H7 (cell line): ENCODE measurements around the gene CREB5. TPM values are rescaled to one million over a fixed set of nuclear protein-coding genes. Genes with fewer than 3 reads are reported as not detected.

ENCODE experiments used
- DNase-seq: peaks from one replicate; pipeline ENCODE4 v3.0.0; 2012
- H3K27me3 ChIP-seq: 2 replicates; pipeline ENCODE4 v1.6.0; 2011; ENCODE audit warnings: mild to moderate bottlenecking, low read length; ENCODE audit not compliant: control insufficient read depth, insufficient read depth
- H3K36me3 ChIP-seq: replicated peaks from 2 replicates; pipeline ENCODE4 v1.5.1; 2011; ENCODE audit warnings: low read length; ENCODE audit not compliant: control insufficient read depth, insufficient read depth
- H3K4me3 ChIP-seq: 2 replicates; pipeline ENCODE4 v1.5.1; 2011; ENCODE audit warnings: low read depth, mild to moderate bottlenecking, control low read depth, low read length, moderate library complexity; ENCODE audit not compliant: insufficient read depth
- total RNA-seq: library from RNA; depleted of rRNA; stranded (reverse); fragments of >200 nt; shearing (Covaris generic); gene quantifications from 2 replicates; pipeline ENCODE4 v1.2.3, GENCODE V29; 2014

Gene CREB5
- total RNA-seq, 1 experiment from 2014 or later: 1.8 TPM

- DNase-seq: peak; percentile 9
- Histone ChIP-seq H3K27me3 (no peaks in the 10 kb centered on the region), H3K36me3 (no peaks in the 10 kb centered on the region), H3K4me3 (no peak overlapping the region)
Observed at GRCh38 chr7:28623863-28624262, 211.5 kb downstream of the CREB5 start.

DNA sequence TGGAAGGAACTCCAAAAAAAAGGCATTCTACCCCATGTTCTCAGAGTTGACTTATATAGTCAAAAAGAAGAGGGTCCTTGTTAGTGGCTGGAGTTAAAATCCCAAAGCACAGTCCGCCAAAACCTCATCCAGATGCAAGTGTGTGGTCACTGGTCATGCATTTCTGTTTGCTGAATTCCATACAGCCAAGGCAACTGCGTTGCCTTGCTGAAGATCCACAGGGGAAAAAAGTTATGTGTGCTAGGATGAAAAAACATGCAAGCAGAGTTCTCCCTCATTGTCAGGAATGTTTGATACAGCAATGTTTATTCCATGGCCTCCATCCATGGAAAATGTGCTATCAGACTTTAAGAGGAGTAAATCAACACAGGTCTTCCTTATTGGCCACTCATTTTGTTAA is 213.1 kb downstream of the CREB5 start:
- H3K4me3 ChIP-seq: no peak overlapping the region
- no peaks in the 10 kb centered on the region for H3K36me3 ChIP-seq
- no peak for DNase-seq
- no peaks in the 10 kb centered on the region for H3K27me3 ChIP-seq

DNA sequence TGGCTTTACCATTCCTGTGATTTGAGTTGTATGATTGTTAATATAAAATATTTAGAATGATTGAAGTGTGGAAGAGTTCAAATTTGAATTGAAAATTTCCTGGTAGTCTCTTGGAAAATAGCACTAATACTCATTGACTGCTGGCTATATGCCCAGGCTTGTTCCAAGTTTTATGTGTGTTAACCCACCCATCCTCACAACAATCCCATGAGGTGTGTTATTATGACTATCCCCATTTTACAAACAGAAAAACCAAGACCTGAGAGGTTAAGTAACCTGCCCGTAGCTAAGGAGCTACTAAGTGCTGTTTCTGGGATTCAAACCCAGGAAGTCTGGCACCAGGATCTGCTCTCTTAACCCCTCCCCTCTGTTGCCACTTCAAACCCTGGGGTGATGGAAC is 213.9 kb downstream of the CREB5 start:
- Histone ChIP-seq H3K4me3 (no peak overlapping the region), H3K27me3 (no peaks in the 10 kb centered on the region), H3K36me3 (no peaks in the 10 kb centered on the region)
- no peak for DNase-seq

- Histone ChIP-seq H3K27me3 (no peaks in the 10 kb centered on the region), H3K36me3 (no peaks in the 10 kb centered on the region), H3K4me3 (no peak overlapping the region)
- DNase-seq: peak; percentile 44
Observed at GRCh38 chr7:28626624-28627262, 214.4 kb downstream of the CREB5 start.

- Histone ChIP-seq H3K27me3 (no peaks in the 10 kb centered on the region), H3K36me3 (no peaks in the 10 kb centered on the region), H3K4me3 (no peak overlapping the region)
- no peak for DNase-seq
Observed at GRCh38 chr7:28627263-28627653, 214.9 kb downstream of the CREB5 start.

GRCh38 chr7:28627896-28628295 is 215.6 kb downstream of the CREB5 start:
- DNase-seq: no peak
- H3K4me3 ChIP-seq: no peak overlapping the region

DNA sequence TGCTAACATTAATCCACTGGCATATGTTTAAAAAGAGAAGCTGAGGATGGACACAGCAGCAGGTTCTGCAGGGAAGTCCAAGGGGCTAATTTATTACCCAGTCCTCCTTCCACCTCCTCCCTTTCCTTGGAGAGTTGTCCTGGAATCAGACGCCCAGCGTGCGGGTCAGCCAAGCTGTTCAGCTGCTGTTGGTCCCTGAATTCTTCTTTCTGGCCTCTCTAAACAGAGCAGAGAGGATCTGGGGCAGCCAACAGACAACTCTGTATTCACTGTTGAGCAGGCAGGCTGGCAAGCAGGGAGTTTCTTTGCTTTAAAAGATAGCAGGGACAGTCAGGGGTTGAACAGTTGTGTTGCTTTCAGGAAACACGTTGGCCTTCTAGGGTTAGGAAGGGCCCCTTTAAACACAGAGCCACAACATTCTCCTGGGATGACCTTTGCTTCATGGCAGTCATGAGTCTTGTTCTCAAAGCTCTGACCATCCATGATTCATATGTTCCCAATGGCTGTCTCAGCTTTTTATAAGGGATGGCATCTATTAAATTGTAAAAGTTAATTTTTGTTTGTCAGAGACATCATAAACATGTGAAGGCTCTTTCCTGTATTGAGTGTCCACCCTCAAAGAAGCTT is 217.0 kb downstream of the CREB5 start:
- no peaks in the 10 kb centered on the region for H3K27me3 ChIP-seq
- H3K36me3 ChIP-seq: no peaks in the 10 kb centered on the region
- no peak for DNase-seq
- no peak overlapping the region for H3K4me3 ChIP-seq

More at GRCh38 chr7:28627896-28628295, 215.6 kb downstream of the CREB5 start:
- no peaks in the 10 kb centered on the region for H3K36me3 ChIP-seq
- no peaks in the 10 kb centered on the region for H3K27me3 ChIP-seq

DNA sequence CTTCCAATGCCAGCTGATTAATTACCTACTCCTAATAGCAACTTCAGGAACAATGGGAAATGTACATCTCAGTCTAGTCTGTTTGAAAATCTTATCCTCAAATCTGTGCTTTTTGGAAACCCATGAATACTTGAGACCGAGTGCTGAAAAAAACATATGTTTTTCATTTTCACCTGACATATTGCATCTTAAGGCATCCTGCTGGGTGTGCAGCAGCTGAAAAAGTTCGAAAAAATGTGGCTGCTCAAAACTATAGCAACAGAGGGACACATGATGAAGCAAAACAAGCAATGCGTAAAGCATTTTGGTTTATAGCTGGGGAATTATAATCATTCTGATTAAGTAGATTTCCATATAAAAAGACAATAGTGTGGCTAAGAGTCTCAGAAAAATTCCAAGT is 218.0 kb downstream of the CREB5 start:
- no peak for DNase-seq
- Histone ChIP-seq H3K36me3 (no peaks in the 10 kb centered on the region), H3K27me3 (no peaks in the 10 kb centered on the region), H3K4me3 (no peak overlapping the region)

- no peaks in the 10 kb centered on the region for H3K36me3 ChIP-seq
- no peak for DNase-seq
- H3K4me3 ChIP-seq: no peak overlapping the region
- H3K27me3 ChIP-seq: no peaks in the 10 kb centered on the region
Observed at GRCh38 chr7:28631995-28632394, 219.7 kb downstream of the CREB5 start.

DNA sequence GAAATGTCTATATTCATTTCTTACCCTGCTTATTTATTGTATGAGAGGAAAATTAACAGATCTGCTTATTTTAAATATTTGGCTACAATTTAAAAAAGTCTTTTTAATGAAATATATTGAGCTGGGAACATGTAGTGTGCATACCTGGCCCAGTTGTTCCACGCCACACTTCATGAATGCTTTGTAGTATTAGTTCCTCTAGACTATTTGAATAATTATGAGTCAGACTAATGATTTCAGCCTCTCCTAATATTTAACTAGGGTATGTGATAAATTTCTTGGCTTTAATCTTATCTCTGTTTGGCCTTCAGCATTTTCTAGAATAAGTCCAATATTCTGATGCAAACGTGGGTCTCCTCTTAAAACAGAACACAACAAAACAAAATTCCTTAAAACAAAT is 226.6 kb downstream of the CREB5 start:
- no peak overlapping the region for H3K4me3 ChIP-seq

GRCh38 chr7:28640001-28640400 is 227.7 kb downstream of the CREB5 start:
- H3K36me3 ChIP-seq: no peaks in the 10 kb centered on the region
- H3K4me3 ChIP-seq: no peak overlapping the region
- DNase-seq: no peak
- no peaks in the 10 kb centered on the region for H3K27me3 ChIP-seq

More for the DNA sequence above, 226.6 kb downstream of the CREB5 start:
- Histone ChIP-seq H3K36me3 (no peaks in the 10 kb centered on the region), H3K27me3 (no peaks in the 10 kb centered on the region)
- DNase-seq: no peak

- Histone ChIP-seq H3K4me3 (no peak overlapping the region), H3K27me3 (no peaks in the 10 kb centered on the region), H3K36me3 (no peaks in the 10 kb centered on the region)
- no peak for DNase-seq
Observed at GRCh38 chr7:28641752-28642545, 229.6 kb downstream of the CREB5 start.

DNA sequence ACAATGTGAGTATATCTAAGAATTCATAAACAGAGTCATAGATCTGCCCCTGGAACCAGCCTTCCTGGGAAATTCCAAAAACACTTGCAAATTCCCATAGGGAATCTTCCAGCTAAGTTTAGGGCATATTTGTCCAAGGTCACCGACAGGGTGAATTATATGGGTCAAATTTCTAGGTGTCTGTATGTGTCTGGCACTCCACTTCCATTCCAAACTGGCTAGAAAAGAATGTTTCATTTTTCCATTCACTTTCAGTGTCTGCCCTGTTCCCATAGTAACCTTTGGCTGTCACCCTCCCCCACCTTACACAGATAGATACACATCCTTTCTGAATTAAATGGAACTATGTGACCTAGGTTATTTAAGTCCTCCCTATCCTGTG is 230.9 kb downstream of the CREB5 start:
- no peak for DNase-seq
- H3K27me3 ChIP-seq: no peaks in the 10 kb centered on the region
- no peak overlapping the region for H3K4me3 ChIP-seq
- H3K36me3 ChIP-seq: no peaks in the 10 kb centered on the region

DNA sequence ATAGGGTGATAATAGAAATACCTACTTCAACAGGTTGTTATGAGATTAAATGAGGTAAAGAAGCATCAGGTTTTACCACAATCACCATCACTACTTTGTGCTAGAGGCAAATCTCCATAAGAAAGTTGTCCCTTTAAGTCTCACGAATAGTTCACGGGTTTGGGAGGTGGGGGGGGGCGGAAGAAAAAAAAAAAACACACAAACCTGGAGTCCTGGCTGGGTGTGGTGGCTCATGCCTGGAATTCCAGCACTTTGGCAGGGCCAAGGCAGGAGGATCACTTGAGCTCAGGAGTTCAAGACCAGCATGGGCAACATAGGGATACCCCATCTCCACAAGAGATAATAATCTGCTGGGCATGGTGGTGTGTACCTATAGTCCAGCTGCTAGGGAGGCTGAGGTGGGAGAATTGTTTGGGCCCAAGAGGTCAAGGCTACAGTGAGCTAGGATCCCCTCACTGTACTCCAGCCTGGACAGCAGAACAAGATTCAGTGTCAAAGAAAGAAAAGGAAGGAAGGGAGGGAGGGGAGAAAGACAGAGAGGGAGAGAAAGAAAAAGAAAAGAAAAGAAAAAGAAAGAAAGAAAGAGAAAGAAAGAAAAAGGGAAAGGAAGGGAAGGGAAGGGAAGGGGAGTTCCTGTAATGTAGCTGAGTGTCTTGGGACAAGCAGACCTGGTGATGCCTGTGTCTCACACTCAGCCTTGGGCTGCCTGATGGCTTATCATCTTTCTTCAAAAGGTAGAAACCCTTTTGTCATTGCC is 231.4 kb downstream of the CREB5 start:
- Histone ChIP-seq H3K27me3 (no peaks in the 10 kb centered on the region), H3K36me3 (no peaks in the 10 kb centered on the region), H3K4me3 (no peak overlapping the region)
- no peak for DNase-seq
